ENCODE data around the gene ITGA11.

ITGA11 gene

DNA sequence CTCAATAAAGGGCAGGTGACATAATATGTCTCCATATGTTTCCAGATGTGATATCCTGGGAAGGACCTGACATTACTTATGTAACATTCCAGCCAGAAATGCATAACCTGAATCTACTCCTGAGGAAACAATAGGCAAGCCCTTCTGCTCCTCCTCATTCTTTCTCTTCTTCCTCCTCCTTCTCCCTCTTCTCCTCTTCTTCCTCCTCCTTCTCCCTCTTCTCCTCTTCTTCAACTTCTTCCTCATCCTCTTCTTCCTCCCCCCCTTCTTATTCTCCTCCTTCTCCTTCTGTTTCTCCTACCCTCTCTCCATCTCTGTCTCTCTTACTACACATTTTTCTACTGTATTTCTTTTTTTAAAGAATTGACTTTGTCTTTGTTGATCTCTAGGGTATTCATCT lies 43.5 kb upstream of the ITGA11 start:
- no peak for DNase-seq (ENCODE audit: low read depth)
- no peak overlapping the region for H3K4me3 ChIP-seq (ENCODE audit: low read depth, low read length)
- TF ChIP-seq, protein P1, sequence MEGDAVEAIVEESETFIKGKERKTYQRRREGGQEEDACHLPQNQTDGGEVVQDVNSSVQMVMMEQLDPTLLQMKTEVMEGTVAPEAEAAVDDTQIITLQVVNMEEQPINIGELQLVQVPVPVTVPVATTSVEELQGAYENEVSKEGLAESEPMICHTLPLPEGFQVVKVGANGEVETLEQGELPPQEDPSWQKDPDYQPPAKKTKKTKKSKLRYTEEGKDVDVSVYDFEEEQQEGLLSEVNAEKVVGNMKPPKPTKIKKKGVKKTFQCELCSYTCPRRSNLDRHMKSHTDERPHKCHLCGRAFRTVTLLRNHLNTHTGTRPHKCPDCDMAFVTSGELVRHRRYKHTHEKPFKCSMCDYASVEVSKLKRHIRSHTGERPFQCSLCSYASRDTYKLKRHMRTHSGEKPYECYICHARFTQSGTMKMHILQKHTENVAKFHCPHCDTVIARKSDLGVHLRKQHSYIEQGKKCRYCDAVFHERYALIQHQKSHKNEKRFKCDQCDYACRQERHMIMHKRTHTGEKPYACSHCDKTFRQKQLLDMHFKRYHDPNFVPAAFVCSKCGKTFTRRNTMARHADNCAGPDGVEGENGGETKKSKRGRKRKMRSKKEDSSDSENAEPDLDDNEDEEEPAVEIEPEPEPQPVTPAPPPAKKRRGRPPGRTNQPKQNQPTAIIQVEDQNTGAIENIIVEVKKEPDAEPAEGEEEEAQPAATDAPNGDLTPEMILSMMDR (IDR thresholded peaks at IDR 0.05; ENCODE audit: low read depth, low read length, missing control alignments) = no peak

DNA sequence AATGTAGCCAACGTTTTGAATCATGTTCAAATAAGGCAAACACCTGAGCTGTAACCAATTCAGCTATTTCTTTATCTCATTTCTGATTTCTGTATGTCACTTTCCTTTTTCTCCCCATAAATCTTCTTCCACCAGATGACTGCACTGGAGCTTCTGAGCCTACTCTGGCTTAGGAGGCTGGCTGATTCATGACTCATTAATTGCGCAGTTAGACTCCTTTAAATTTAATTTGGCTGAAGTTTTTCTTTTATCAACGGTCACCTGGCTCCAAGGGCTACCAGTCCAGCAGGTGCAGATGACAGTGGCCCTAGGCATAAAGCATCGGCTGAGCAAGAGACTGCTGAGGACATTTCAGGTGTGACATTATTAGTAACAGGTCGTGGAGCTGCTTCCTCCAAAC lies 39.6 kb upstream of the ITGA11 start:
- no peak for DNase-seq (ENCODE audit: low read depth)
- H3K4me3 ChIP-seq (ENCODE audit: low read depth, low read length) = no peak overlapping the region
- TF ChIP-seq, protein P1 (IDR thresholded peaks at IDR 0.05; ENCODE audit: low read depth, low read length, missing control alignments) = no peak

DNA sequence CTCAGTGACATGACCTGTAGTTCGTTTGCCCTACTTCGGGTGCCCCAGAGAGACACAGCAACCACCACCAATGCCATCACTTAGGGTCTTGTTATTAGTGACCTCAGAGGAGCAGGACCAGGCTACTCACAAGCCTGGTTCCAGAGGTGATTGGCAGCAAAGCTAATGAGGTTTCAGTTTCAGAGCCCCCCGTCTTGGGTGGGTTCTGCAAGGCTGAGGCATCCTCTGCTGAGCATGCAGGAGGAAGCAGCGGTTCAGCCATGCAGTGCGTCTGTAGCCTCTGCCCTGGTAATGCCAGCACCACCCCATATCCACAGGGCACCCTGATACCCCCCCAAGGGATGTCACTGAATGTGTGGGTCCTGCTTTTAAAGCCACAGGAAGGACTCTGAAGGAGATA lies 39.0 kb upstream of the ITGA11 start:
- TF ChIP-seq, protein P1 (IDR thresholded peaks at IDR 0.05; ENCODE audit: low read depth, low read length, missing control alignments) = no peak
- DNase-seq (ENCODE audit: low read depth) = no peak
- H3K4me3 ChIP-seq (ENCODE audit: low read depth, low read length) = no peak overlapping the region

DNA sequence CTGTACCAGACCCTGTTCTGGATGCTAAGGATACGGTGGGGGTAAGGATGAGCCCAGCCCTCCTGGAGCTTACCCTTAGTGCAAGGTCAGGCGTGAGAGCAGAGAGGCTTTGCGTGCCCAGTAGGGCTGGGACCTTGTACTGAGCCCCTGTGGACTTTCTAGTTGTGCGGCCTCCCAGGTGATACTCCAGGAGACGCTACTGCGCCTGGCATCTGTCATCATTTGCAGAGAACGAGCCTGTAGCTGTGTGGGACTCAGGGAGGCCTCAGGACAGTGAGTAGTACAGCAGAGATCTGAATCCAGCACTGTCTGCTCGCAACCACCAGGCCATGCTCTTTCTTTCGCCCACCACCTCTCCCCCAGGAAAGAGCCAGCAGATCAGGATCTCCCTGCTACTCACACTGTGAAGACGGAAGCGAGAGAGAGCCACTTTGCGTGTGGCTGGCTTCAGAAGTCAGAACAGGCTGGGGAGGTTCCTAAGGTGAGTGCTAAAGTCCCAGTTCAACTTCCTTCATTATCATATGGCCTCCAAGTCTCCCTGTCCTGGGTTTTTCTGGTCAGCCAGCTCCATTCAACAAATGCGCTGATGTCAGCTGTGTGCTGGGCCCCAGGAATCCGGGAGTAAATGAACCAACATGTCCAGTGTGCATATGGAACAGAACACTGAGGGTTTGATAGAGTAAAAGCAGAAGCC lies 38.2 kb upstream of the ITGA11 start:
- no peak overlapping the region for H3K4me3 ChIP-seq (ENCODE audit: low read depth, low read length)
- TF ChIP-seq, protein P1 (IDR thresholded peaks at IDR 0.05; ENCODE audit: low read depth, low read length, missing control alignments) = no peak

DNA sequence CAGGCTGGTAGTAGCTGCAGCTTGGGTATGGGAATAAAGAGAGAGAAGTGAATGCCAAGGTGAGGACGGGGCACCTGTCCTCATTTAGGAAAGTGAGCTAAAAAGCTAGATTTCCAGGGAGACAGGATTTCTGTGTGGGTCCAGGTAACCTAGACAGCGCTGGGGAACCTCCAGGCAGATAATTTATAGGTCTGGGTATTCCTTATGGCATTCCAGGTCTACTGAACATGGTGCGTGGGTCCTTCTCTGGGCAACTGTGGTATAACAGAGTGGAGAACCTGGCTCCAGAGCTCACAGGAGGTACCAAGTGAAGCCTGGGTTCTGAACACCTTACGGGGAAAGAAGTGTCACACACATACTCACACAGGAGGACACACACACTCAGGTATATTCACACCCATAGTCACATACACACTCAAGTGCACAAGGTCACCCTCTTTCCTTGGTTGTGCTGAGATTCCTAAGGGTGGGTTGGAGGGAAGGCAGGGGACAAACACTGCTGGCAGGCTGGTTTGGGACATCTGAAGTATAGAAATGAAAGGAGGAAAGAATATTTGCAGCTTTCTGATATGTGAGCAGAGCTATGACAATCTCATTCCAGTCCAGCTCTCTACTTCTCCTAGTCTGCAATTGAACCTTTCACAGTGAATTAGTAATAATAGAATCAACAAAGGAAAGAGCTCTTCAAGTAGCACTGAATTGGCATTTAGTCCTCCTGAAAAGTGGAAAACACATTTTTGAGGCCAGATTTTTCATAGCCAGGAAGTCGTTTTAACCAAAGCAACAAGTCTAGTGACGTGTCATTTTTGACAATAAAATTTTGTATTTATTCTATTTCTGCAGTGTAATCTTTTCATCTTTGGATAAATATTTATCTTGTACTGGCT lies 37.4 kb upstream of the ITGA11 start:
- no peak for DNase-seq (ENCODE audit: low read depth)
- TF ChIP-seq, protein P1 (IDR thresholded peaks at IDR 0.05; ENCODE audit: low read depth, low read length, missing control alignments) = no peak

More for the DNA sequence above, 38.2 kb upstream of the ITGA11 start:
- no peak for DNase-seq (ENCODE audit: low read depth)

DNA sequence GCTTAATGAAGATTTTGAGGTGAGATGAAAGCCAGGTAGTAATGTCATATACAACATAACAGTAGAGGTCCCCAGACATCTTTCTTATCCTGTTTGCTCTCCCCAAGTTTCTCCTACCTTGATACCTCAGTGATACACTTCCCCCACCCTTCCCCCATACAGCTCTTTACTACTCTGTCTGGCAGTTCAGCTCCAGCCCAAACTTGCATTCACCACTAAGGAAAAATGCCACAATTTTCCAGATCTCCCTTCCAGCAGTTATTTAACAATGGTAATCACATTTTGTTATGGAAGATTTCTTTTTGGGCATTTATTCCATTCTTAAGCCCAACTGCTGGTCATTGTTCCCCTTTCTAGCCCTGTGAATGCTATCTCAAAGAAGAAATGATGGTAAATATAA lies 34.9 kb upstream of the ITGA11 start:
- TF ChIP-seq, protein P1 (IDR thresholded peaks at IDR 0.05; ENCODE audit: low read depth, low read length, missing control alignments) = no peak
- H3K4me3 ChIP-seq (ENCODE audit: low read depth, low read length) = no peak overlapping the region
- no peak for DNase-seq (ENCODE audit: low read depth)

More for the DNA sequence above, 37.4 kb upstream of the ITGA11 start:
- H3K4me3 ChIP-seq (ENCODE audit: low read depth, low read length) = no peak overlapping the region

Data from GM12864 (cell line).